Hematopoietic multipotent progenitor cell treated with erythropoietin and hydrocortisone succinate and interleukin-3 and kit ligand, for 17 days (in vitro differentiated cells): Measurements from ENCODE around the gene CNNM3.
A peak's percentile ranks its signal among the peaks of the same experiment; 100 is the strongest.

Source experiments
- DNase-seq: peaks from one replicate; pipeline ENCODE4 v3.0.0-alpha.2; 2015; ENCODE audit warnings: low spot score

The CNNM3 gene

DNA sequence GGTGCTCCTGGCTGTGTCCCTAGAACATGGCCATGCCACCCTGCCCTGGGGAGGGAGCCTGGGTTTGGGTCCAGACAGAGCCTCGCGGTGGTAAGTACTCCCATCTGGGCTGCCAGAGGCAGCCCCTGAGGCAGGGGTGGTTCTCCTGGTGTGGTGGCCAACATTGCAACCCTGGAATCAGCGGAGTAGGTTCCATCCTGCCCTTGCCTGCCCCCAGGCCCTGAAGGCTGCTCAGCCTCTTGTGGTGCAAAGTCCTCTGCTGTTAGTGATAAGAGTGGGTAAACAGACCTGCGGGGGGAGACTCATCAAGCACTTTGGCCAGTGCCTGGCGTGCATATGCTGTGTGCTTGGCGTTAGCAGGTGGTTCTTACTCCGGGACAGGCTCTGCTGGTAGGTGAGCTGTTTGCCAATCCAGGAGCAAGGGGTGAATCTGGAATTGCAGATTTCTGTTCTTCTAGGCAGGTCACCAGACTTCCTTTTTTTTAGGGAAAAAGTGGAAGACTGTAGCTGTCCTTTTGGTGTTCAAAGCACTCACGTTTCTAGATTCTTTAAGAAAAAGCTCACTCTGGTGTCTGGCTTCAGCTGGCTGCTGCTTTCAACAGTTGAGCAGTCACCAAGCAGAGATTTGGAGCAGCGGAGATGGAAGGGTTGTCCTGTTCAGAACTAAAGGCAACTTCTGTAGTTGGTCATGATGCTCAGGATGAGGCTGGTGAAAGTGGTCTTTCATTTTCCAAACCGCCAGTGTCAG, 3.2 kb downstream of the CNNM3 start:
- peak; percentile 59 for DNase-seq

DNA sequence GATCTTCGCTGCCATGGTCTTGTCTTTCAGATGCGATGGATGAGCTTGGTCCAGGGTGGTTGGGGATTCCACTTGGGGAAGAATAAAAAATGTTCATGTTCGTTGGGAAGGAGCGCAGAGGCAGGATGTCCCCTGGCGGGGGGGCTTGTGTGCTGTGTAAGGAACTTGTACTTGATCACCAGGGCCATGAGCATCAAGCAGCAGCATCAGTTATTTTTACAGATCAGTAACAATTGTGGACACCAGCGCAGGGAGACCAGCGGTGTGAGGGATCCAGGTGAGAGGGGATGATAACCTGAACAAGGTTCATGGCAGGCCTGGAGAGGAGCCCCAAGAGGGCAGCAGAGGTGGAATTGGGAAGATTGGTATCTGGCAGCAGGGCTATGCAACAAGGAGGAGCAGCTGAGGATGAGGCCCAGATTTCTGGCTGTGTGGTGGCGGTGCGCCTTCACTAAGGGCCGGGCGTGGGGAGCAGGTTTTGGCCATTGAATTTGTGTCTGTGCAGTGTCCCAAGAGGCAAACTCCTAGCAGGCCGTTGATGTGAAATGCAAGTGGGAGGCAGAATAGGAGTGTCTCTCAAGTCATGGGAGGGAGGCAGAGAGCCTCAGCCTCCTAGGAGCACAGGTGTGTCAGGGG, 3.9 kb downstream of the CNNM3 start:
- no peak for DNase-seq

DNA sequence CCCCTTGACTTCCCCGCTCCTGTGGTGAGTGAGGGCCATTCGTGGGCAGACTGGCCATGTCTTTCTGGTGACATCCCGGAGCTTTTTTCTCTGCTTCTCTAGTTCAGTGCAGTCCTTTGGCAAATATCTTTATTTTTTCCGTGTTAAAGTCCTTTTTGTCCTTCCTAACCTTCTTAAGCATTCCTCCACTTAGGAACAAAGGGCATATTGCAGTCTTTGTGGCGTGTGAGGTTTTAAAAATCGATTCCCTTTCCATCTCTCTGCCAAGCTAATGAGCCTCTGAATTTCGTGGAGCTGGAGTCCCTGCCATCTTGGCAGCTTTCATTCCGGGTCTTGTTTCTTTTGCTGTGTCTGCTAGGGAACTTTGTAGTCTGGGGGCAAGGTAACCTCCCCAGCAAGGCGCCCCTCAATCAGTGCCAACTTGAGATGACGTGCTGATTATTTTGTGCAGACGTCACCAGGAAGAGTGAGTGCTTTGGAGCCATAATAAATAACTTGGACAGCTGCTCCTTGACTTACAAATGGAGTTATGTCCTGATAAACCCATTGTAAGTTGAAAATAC, 5.1 kb downstream of the CNNM3 start:
- no peak for DNase-seq

DNA sequence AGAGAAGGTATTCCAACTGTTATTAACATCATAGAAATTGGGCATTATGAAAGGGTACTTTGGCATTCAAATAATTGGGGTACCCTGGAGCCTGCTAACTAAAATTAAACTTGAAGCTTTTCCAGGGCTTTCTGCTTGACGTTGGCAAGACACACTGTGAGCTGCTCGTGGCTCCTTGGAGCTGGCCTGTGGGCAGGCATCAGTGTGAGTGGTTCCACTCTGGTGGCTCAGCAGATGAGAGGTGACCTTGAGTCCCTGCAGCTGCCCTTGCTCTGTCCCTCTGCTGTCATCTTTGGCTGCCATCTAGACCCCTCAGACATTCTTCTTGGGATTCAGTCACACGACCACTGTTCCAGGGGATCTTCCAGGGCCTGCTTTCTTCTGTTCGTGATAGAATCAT, 6.7 kb downstream of the CNNM3 start:
- no peak for DNase-seq

DNA sequence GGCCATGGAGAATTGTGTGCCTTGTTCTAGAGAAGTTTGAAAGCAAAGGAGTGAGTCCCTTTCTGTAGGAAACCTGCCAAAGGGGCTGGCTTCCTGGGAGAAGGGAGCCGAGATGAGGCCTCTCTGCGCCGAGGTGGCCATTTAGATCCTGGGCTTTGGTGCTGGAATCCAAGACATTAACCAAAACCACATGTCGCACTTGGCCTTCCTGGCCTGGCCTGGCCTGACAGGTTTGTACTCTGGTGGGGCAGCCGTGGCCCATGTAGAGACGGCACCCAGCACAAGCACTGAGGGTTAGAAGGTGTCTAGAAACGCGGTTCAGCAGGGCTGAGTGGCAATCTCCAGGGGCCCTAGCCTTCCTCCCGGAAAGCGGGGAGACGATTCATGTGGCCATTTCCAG, 7.1 kb downstream of the CNNM3 start:
- no peak for DNase-seq

DNA sequence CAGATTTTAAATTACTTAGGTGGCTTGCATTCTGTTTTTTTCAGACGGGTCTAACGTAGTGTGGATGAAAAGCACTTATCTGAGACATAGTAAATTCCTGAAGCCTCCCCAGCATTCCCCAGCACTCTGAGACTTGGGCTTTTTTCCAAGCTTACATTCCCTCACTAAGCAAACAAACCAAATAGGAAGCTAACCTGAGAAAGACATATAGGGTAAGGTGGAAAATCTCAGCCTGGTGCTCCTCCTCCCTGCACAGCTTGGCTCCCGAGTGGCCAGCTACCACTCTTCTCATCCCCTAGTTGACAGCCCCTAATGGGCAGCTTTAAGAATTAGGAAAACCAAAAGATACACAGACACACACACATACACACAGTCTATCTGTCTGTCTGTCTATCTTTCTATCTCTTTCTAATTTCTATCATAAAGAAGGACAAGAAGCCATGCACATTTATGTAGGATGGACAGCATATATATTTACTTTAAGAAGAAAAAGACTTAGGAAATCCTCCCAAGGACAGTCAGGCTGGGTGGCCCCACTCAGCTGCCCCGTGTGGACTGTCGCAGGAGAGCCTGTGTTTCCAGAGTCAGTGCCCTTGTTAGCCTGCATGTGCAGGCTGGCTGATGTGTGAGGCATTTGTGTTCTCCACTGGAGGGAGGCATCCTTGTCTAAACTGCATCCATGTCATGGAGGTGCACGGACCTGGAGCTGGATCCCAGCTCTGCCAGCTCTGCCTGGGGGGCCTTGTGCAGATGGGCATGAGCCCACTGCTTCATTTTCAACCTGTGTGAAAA, 8.2 kb downstream of the CNNM3 start:
- no peak for DNase-seq

DNA sequence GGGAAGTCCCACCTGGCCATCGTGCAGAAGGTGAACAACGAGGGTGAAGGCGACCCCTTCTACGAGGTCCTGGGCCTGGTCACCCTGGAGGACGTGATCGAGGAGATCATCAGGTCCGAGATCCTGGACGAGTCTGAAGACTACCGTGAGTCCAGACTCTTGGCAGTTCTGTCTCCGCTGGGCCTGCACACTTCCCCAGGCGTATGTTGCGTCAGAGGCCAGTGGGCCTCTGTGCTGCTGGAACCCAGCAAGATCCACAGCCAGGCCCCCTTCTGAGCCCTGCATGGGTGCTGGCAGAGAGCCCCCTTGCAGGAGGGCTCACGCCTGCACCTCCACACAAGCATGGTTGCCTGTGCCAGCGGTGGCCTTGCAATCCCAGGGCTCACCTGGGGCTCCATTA, 9.0 kb downstream of the CNNM3 start:
- DNase-seq = no peak

DNA sequence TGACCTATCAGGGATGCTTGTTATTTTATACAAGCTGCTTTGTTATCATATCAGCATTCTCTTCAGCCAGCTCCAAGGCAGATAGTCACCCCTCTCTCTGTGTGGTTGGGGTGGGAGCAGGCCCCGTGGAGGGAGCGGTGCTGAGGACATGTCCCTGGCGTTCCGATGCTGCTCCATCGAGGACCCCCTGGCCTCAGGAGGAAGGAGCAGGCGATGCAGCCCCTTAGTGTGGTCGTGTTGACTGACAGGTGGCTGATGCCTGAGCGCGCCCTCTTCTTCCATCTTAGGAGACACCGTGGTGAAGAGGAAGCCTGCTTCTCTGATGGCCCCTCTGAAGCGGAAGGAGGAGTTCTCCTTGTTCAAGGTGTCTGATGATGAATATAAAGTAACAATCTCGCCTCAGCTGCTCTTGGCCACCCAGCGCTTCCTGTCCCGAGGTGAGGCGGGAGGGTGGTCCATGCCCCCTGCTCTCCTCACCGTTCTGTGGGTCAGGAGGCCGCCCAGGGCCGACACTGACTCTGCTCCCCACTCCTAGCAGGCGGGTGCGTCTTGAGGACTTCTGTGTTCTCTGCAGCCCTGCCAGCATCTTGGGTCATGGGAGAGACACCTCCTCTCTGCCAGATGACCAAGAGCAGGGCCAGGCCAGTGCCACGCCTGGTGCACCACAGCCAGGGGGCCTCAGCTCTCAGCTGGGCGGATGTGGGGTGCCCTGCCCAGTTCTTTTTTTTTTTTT, 10.6 kb downstream of the CNNM3 start:
- DNase-seq = no peak

DNA sequence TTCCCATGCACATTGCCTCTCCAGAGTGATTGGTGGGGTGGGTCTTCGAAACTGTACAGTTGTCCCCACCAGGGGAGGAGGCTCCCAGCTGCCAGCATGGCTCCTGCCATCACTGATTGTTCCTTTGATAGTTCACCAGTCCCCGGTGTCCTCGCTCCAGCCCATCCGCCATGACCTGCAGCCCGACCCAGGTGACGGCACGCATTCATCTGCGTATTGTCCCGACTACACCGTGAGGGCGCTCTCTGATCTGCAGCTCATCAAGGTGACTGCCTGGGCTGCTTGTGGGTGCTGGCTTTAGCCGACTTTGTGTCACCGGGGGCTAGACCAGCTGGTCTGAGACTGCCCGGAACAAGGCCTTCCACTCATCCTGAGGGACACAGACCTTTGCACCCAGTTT, 12.4 kb downstream of the CNNM3 start:
- no peak for DNase-seq

DNA sequence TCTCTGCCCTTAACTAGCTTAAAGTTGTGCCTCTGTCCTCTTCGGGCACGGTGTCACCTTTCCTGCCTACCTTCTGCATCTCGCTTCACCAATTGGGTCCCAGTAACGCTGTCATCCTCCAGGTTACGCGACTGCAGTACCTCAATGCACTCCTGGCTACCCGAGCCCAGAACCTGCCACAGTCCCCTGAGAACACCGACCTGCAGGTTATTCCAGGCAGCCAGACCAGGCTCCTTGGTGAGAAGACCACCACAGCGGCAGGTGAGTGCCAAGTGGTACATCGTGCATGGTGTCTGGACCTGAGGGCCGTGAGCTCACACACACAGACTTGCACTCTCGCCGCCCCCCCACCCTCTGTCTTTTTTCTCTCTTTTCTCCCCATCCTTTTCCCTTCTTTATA, 12.8 kb downstream of the CNNM3 start:
- DNase-seq = no peak

DNA sequence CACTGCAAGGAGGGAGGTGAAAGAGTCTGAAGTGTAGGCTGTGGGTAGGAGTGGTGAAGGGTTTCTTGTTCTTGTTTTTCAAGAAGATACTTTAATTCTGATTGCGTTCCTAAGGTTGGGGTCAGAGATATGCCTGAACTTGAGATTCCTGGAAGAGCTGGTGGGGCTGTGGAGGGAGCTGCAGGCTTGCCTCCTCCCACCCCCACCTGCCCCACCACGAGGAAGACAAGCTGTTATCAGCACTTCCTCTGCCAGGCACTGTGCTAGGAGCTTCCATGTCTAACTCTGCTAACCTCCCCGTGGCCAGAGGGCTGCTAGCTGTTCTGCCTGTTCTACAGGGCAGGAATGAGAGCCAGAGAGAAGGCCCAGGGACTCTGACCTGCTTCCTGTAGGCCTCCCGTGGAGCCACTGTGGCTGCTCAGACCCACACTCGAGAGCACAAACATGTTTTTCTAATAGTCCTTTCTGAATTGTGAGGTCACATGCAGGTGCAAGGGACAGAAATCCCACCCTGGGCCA, 14.0 kb downstream of the CNNM3 start:
- DNase-seq = no peak

DNA sequence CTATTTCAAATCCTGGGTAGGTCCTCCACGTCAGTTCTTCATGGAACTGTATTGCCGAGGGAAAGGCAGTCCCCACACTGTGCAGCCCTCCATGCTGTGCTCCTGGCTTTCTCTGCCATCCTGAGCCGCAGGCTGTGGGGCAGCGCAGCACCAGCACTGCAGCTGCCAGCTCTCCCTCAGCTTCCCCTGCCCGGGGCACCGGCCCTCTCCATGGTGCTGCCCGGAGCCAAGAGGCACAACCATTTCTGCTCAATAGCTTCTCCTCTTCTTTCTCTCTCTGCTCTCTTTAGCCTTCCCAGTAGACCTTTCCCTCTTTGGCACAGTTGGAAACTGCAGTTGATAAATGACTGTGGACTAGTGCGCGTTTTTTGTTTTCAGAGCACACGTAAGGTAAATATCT, 15.6 kb downstream of the CNNM3 start:
- no peak for DNase-seq

DNA sequence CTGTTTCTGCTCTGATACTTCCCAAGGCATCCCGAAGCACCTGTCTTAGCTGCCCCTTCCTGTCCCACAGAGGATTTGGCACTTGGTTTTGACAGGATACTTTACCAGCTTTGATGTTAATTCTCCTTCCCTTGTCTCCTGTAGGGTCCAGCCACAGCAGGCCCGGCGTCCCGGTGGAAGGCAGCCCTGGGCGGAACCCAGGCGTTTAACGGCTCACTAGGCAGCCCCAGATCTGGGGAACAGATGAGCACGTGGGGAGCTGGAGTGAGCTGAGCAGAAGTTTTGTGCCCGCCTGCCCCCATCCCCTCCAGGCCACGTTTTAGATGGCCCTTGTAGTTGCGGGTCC, 16.3 kb downstream of the CNNM3 start:
- DNase-seq = no peak

DNA sequence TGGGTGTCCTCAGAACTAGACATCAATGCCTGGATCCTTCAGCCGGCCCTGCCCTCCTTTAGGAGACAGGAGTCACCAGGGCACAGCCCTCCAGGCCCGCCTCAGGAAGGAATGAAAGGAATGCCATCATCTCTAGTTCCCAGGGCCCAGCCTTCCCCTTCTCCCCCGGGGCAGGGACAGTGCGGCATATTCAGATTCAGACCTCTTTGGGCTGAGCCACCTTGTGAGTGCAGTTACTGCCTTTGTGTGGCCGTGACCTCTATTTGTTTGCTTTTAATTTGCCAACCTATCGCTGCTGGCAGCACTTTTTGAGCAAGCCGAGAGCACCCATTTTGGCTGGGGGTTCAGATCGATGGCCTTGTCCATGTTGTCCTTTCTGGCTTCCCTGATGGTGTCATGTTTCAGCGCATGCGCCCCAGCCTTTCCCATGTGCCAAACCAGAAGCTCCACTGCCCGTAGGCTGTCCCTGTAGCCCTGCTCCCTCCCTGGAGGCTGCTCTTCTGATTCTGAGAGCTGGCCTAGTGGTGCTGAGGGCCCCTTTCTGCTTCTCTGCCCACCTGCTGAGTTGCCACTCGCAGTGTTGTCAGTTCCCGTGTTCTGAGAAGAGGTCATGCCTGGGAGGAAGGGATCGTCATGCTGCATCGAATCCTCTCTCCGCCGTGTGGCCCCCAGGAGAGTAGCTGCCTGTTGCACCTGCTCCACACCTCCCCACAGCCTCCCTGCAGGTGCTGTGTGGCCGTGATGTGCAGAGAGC, 16.9 kb downstream of the CNNM3 start:
- no peak for DNase-seq

DNA sequence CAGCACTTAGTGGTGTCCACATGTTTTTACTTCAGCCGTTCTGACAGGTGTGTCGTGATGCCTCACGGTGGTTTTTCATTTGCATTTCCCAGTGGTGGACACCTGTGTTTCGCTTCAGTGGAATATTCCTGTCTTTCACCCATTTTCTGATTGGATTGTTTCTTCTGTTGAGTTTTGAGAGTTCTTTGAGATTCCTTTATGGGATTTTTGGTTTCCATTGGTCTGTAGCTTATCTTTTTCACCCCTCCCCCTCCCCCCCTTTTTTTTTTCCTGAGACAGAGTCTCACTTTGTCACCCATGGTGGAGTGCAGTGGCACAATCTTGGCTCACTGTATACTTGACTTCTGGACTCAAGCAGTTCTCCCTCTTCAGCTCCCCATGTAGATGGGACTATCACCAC, 19.8 kb downstream of the CNNM3 start:
- DNase-seq = no peak

DNA sequence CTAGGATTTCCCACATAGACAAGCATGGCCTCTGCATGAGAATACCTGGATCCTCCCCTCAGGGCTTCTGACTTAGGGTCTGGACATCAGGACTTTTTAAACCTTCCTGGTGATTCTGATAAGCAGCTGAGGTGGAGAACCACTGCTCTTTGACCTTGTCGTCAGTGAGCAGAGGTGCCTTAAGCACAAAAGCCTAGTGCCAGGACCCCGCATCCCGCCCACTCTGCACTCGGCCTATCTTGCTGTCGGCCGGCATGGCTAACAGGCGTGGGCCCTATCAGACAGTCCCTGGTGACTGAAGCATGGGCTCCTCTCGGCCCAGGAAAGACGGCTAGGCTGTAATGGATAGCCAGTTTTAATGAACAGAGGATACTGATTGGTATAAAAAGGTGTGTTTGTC, 21.5 kb downstream of the CNNM3 start:
- no peak for DNase-seq

DNA sequence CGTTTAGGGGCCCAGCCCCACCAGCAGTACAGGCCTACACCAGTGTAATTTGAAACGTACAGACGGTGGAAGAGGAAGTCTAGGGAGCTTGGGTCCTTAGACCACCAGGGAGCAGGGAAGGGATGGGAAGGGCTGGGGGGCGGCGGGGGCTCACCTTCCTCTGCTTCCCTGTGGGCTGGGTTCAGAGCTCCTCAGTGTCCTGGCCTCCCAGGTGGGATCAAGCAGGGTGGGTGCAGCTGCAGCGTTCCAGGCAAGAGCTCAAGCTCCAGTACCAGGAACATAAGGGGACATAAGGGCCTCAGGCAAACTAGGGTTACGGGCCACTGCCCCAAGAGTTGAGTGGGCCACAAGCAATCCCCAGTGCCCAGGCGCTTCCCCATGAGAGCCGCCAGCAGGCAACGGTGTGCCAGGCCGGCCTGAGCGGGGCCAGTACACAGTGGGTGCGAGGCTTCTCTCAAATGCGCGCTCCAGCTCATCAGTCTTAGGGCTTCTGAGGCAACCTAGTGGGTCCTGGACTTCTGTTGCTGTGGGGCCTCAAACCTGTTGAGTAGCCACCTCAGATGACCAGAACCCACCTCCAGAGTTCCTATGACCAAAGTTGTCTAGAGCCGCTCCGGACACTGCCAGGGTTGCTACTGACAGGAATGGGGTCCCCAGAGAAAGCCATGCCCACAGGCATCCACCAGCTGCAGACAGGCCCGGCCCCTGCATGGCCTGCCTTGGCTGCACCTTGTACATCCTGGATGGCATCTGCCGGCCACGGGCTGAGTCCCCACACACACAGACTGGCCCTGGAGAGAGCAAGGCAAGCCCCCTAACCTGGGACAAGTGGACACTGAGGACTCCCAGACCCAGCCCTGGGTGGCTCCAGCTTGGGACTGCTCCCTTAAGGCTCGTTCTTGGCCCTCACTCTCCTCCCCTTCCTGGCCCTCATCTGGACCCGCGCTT, 22.6 kb downstream of the CNNM3 start:
- DNase-seq = no peak

DNA sequence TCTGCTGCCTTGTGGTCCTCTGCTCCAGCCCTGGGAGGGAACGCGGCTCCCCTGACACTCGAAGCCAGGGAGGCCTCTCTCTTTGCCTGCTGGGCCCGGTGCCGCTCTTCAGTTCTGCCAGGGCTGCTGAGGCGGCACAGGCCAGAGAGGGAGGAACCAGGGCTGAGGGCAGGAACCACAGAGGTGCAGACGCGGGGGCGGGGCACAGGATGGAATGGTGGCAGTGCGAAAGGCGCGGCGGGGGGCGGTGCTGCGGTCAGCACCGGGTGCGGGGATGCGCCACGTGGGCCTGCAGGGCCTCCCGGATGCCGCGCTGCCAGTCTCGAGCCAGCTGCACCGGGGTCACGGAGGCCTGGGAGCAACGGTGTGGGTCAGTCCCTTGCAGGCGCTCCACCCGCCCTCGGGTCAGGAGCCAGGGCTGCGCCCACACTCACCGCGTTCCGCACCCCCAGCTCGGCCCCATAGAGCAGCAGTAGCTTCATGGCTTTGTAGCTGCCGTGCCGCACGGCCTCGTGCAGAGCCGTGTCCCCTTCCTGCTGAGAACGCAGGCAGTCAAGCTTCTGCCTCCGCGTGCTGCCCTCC, 23.3 kb downstream of the CNNM3 start:
- DNase-seq = no peak

DNA sequence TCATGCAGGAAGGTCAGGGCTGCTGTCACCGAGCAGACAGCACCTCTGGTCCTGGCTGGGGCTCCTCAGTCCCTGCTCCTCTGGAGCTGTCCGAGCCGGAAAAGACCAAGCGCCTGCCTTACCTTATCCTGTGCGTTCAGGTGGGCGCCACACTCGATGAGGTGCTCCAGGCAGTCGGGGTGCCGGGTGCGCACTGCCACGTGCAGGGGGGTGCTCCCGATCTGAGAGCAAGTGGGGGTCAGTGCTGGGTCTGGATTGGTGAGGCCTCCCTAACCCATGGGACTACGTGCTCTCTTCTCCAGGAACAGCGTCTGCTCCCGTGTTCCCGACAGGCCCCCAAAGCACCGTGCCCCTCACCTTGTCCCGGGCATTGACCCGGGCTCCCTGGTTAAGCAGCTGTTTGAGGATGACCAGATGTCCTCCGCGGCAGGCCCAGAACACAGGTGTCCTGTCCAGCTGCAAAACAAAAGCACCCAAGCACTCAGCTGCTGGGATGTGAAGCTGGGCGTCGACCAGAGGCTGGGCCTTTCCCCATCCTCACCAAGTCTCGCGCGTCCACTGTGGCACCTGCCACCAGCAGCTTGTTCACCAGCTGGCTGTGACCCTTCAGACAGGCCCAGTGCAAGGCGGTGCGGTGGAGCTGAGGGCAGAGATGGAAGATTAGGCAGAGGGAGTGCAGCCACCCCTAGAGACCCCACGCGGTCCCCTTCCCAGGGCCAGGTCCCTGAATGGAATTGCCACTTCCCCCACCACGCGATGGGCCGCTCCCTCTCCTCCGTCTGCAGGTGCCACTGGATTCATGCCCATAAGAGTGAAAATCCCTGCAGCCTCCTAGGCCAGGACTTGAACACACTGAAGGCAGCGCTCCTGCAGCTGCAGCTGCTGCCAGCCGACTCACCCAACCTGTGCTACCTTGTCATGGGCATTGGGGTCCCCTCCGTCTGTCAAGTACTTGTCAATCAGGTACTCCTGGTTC, 24.1 kb downstream of the CNNM3 start:
- DNase-seq = no peak
